Activated gamma-delta T cell (primary cell): Measurements from ENCODE around the gene AKR7A2.
"Not testable (repeated sequence)": the region's sequence is repeated elsewhere in the genome, so short reads cannot be mapped to it uniquely, and the experiment has no call there.

Experiments used
- DNase-seq: peaks from one replicate; lab custom pipeline; 2025; lab: John Stamatoyannopoulos, UW

Gene AKR7A2

GRCh38 chr1:19262047-19262446 lies 49.9 kb downstream of the AKR7A2 start:
- DNase-seq = no peak

- no peak for DNase-seq
Observed at GRCh38 chr1:19260211-19261138, 51.5 kb downstream of the AKR7A2 start.

- DNase-seq = no peak
Observed at GRCh38 chr1:19258353-19258752, 53.6 kb downstream of the AKR7A2 start.

- no peak for DNase-seq
Observed at GRCh38 chr1:19257178-19257914, 54.6 kb downstream of the AKR7A2 start.

GRCh38 chr1:19256301-19256700 lies 55.6 kb downstream of the AKR7A2 start:
- not testable (repeated sequence) for DNase-seq

- DNase-seq = no peak
Observed at GRCh38 chr1:19255288-19255687, 56.7 kb downstream of the AKR7A2 start.

- no peak for DNase-seq
Observed at GRCh38 chr1:19254416-19254815, 57.5 kb downstream of the AKR7A2 start.
